Spleen (tissue), 11 donors: Measurements from ENCODE around the gene RIMS3. TPM values are rescaled to one million over a fixed set of nuclear protein-coding genes. Genes with fewer than 3 reads are reported as not detected.
A peak's percentile ranks its signal among the peaks of the same experiment; 100 is the strongest.

Experiments used
- DNase-seq: peaks from one replicate; pipeline ENCODE4 v3.0.0-alpha.2; 2020
- H3K27ac ChIP-seq, 8 donors: fragments of 200-600 bp; sonication (generic) in 7 of 8; 1 replicate in 4 of 8; 2 replicates in 4 of 8; pipeline versions ENCODE4 v1.5.0 to v1.8.0; 2016 to 2021; ENCODE audit warnings: inconsistent platforms in 4 of 8, mild to moderate bottlenecking in 4 of 8, moderate library complexity in 1 of 8
- H3K27me3 ChIP-seq, 7 donors: fragments of 200-600 bp; sonication (generic) in 6 of 7; replicated peaks in 1 of 7; 1 replicate in 4 of 7; 2 replicates in 3 of 7; pipeline versions ENCODE4 v1.5.0 to v1.8.0; 2016 to 2021; ENCODE audit warnings: inconsistent platforms in 3 of 7, mild to moderate bottlenecking in 1 of 7
- H3K36me3 ChIP-seq, 6 donors: fragments of 200-600 bp; sonication (generic) in 5 of 6; 1 replicate in 4 of 6; 2 replicates in 2 of 6; pipeline versions ENCODE4 v1.5.0 to v1.8.0; 2016 to 2021; ENCODE audit warnings: inconsistent platforms in 2 of 6
- H3K4me1 ChIP-seq, 6 donors: fragments of 200-600 bp; sonication (generic) in 5 of 6; 1 replicate in 3 of 6; 2 replicates in 3 of 6; pipeline versions ENCODE4 v1.5.0 to v1.8.0; 2016 to 2021; ENCODE audit warnings: inconsistent platforms in 3 of 6
- H3K4me3 ChIP-seq, 8 donors: fragments of 200-600 bp; sonication (generic) in 7 of 8; 1 replicate in 4 of 8; 2 replicates in 4 of 8; pipeline versions ENCODE4 v1.5.0 to v1.8.0; 2016 to 2021; ENCODE audit warnings: inconsistent platforms in 4 of 8, mild to moderate bottlenecking in 4 of 8, moderate library complexity in 2 of 8
- H3K9me3 ChIP-seq, 8 donors: fragments of 200-600 bp; sonication (generic) in 7 of 8; 1 replicate in 4 of 8; 2 replicates in 4 of 8; pipeline versions ENCODE4 v1.5.0 to v1.8.0; 2016 to 2021; ENCODE audit warnings: inconsistent platforms in 4 of 8
- POLR2A ChIP-seq, 3 donors: fragments of 450-650 bp; IDR thresholded peaks; one replicate each; pipeline ENCODE4 v1.5.1; 2017; ENCODE audit warnings: antibody characterized with exemption in 3 of 3, mild to moderate bottlenecking in 1 of 3
- POLR2AphosphoS5 ChIP-seq, 3 donors: sonication (generic); formaldehyde crosslinking; IDR thresholded peaks; one replicate each; pipeline ENCODE4 v1.5.1; 2017; ENCODE audit warnings: antibody characterized with exemption in 3 of 3
- WGBS, 5 donors: extraction: QIAGEN DNeasy Blood & Tissue Kit in 3 of 5; methylation state at CpG; one replicate each; pipeline versions ENCODE4 v1.1.5 to v1.1.7; 2013 to 2018; 5-methylcytosine and 5-hydroxymethylcytosine counted together
- intact Hi-C: fragments of 100-400 bp; cut with DNase I; formaldehyde crosslinking; loops from one replicate; pipeline ENCODE4 v1.15.0; 2023; ENCODE audit warnings: low total_unique reads
- polyA plus RNA-seq, 3 donors: library from polyadenylated mRNA; stranded (reverse); fragments of 200-250 nt; gene quantifications; one replicate each; pipeline ENCODE4 v1.2.1, GENCODE V29; 2013
- total RNA-seq, 7 donors: library from RNA; depleted of rRNA in 3 of 7; stranded (reverse); fragments of >200 nt in 3 of 7; fragmentation: NEBNext Ultra II Directional in 4 of 7; extraction: Animal tissue kit (Norgen Biotek cat#: 25700) in 4 of 7; gene quantifications; one replicate each; pipeline versions ENCODE4 v1.1.0 to v1.2.1, GENCODE V29; 2016 to 2021
- TF ChIP-seq, protein P1 (sequence below), 11 experiments: fragments of 200-600 bp in 7 of 11; fragments of 450-650 bp in 4 of 11; sonication (generic) in 4 of 11; IDR thresholded peaks in 8 of 11; conservative IDR thresholded peaks in 3 of 11; 1 replicate in 7 of 11; 2 replicates in 4 of 11; pipeline versions ENCODE4 v1.4.0 to v1.8.0; 2016 to 2021; ENCODE audit warnings: antibody characterized with exemption in 11 of 11, inconsistent platforms in 4 of 11, mild to moderate bottlenecking in 1 of 11
- donor health status: healthy with polysubstance abuse.
- donor health status: DM: no; HTN: no; CAD: no; lungs with moderate emphysema.
- donor health status: DM: no; HTN: no; CAD: no.
- donor health status: Bipolar disorder and iron deficiency.
- donor health status: healthy.
- donor health status: DM: no; HTN: no; CAD: no.
- donor health status: DM: yes; HTN: yes; CAD: no.

RIMS3 gene
- total and polyA plus RNA-seq, 10 donors: 0.30 to 6.9 (median 2.7) TPM

DNA sequence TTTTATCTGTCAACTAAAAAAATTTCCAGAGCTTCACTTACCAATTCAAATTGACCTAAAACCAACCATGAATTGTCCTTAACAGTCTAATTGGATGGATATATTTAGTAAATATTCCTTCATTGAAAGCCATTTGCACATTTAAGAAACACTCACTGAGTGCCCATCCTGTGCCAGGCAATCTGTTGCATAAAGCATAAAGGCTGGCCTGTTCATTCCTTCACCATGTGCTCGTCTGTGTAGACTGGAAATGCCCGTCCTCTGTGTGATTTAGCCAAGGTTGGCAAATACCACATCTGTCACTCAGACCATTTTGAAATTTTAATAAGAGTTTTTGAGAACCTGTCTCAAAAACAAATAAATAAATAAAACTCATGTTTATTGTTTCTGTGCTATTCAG lies 76.9 kb downstream of the RIMS3 start:
- H3K4me3 ChIP-seq: no peak overlapping the region
- intact Hi-C loops: no loop called here
- WGBS, 5 donors: 74 to 92% (median 85%) methylated on average over 2 of the region's 2 CpGs
- H3K4me1 ChIP-seq: peaks cover 0 to 6% (median 0%) of the 10 kb centered on the region in 6 donors
- H3K9me3 ChIP-seq: no peaks in the 10 kb centered on the region
- H3K36me3 ChIP-seq: no peaks in the 10 kb centered on the region
- TF ChIP-seq, protein P1, sequence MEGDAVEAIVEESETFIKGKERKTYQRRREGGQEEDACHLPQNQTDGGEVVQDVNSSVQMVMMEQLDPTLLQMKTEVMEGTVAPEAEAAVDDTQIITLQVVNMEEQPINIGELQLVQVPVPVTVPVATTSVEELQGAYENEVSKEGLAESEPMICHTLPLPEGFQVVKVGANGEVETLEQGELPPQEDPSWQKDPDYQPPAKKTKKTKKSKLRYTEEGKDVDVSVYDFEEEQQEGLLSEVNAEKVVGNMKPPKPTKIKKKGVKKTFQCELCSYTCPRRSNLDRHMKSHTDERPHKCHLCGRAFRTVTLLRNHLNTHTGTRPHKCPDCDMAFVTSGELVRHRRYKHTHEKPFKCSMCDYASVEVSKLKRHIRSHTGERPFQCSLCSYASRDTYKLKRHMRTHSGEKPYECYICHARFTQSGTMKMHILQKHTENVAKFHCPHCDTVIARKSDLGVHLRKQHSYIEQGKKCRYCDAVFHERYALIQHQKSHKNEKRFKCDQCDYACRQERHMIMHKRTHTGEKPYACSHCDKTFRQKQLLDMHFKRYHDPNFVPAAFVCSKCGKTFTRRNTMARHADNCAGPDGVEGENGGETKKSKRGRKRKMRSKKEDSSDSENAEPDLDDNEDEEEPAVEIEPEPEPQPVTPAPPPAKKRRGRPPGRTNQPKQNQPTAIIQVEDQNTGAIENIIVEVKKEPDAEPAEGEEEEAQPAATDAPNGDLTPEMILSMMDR (IDR thresholded peaks at IDR 0.05 in 8 of 11, conservative IDR thresholded peaks at IDR 0.05 in 3 of 11): no peak
- TF ChIP-seq POLR2A (IDR thresholded peaks at IDR 0.05): no peak
- no peak for TF ChIP-seq POLR2AphosphoS5 (IDR thresholded peaks at IDR 0.05)
- peaks cover 0 to 14% (median 0%) of the 10 kb centered on the region in 7 donors for H3K27me3 ChIP-seq
- DNase-seq: no peak
- H3K27ac ChIP-seq: no peak overlapping the region

DNA sequence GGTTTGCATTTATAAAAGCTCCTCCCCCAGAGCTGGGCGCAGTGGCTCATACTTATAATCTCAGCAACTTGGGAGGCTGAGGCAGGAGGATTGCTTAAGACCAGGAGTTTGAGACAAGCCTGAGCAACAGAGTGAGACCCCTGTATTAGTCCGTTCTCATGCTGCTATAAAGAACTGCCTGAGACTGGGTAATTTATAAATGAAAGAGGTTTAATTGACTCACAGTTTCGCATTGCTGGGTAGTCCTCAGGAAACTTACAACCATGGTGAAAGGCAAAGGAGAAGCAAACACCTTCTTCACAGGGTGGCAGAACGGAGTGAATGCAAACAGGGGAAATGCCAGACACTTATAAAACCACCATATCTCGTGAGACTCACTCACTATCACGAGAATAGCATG lies 81.5 kb downstream of the RIMS3 start:
- H3K9me3 ChIP-seq: no peaks in the 10 kb centered on the region
- WGBS, 5 donors: 62 to 77% (median 65%) methylated on average over 6 of the region's 6 CpGs
- no peaks in the 10 kb centered on the region for H3K27me3 ChIP-seq
- no peak for DNase-seq
- no peak overlapping the region for H3K27ac ChIP-seq
- no peak overlapping the region for H3K4me3 ChIP-seq
- intact Hi-C loops: no loop called here
- H3K36me3 ChIP-seq: no peaks in the 10 kb centered on the region
- H3K4me1 ChIP-seq: no peaks in the 10 kb centered on the region
- no peak for TF ChIP-seq POLR2AphosphoS5 (IDR thresholded peaks at IDR 0.05)
- TF ChIP-seq, protein P1 (IDR thresholded peaks at IDR 0.05 in 8 of 11, conservative IDR thresholded peaks at IDR 0.05 in 3 of 11): no peak
- TF ChIP-seq POLR2A (IDR thresholded peaks at IDR 0.05): no peak

DNA sequence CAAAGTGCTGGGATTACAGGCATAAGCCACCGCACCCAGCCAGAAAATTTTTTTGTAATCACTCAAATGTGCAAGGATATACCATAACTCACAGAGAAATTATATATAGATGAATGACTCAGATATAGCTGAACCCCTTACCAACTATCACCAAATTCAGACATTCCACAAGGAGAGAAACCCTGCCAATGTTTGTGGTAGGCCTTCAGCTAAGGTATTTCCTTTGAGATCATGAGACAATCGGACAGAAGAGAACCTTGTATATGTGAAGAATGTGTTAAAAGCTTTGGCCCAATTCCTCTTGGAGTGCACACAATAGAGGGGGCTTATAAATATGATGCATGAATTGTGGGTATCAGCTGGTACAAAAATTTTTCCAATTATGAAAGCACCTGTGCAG lies 83.4 kb downstream of the RIMS3 start:
- H3K27ac ChIP-seq: no peak overlapping the region
- peaks cover 0 to 5% (median 0%) of the 10 kb centered on the region in 8 donors for H3K9me3 ChIP-seq
- DNase-seq: no peak
- intact Hi-C loops: no loop called here
- H3K4me3 ChIP-seq: no peak overlapping the region
- no peaks in the 10 kb centered on the region for H3K36me3 ChIP-seq
- no peaks in the 10 kb centered on the region for H3K4me1 ChIP-seq
- TF ChIP-seq POLR2AphosphoS5 (IDR thresholded peaks at IDR 0.05) (no peak), POLR2A (IDR thresholded peaks at IDR 0.05) (no peak)
- TF ChIP-seq, protein P1 (IDR thresholded peaks at IDR 0.05 in 8 of 11, conservative IDR thresholded peaks at IDR 0.05 in 3 of 11): no peak
- 91 to 98% (median 95%) methylated on average over 2 of the region's 2 CpGs for WGBS, 5 donors
- no peaks in the 10 kb centered on the region for H3K27me3 ChIP-seq

DNA sequence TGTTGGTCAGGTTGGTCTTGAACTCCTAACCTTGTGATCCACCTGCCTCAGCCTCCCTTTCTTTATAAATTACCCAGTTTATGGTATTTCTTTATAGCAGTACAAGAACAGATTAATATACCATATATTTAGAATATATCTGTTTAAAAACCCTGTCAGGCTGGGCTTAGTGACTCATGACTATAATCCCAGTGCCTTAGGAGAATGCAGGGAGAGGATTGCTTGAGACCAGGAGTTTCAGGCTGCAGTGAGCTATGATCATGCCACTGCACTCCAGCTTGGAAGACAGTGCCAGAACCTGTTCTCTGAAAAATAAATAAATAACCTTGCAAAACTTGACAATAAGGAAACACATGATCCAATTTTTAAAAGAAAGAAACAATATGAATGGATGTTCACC lies 90.1 kb downstream of the RIMS3 start:
- H3K27me3 ChIP-seq: no peaks in the 10 kb centered on the region
- DNase-seq: no peak
- H3K9me3 ChIP-seq: peaks cover 0 to 7% (median 0%) of the 10 kb centered on the region in 8 donors
- no peak overlapping the region for H3K4me3 ChIP-seq
- H3K4me1 ChIP-seq: peaks cover 0 to 5% (median 0%) of the 10 kb centered on the region in 6 donors
- intact Hi-C loops: no loop called here
- TF ChIP-seq, protein P1 (IDR thresholded peaks at IDR 0.05 in 8 of 11, conservative IDR thresholded peaks at IDR 0.05 in 3 of 11): no peak
- TF ChIP-seq POLR2A (IDR thresholded peaks at IDR 0.05): no peak
- TF ChIP-seq POLR2AphosphoS5 (IDR thresholded peaks at IDR 0.05): no peak
- H3K27ac ChIP-seq: peak overlapping the region in 1 of 8 donors; percentile 28
- no peaks in the 10 kb centered on the region for H3K36me3 ChIP-seq
